Fibroblast of gingiva (primary cell): ENCODE results near the gene C4BPA.

ENCODE experiments used
- DNase-seq: peaks from one replicate; pipeline ENCODE4 v3.0.0-alpha.2; 2011; ENCODE audit warnings: low read depth

Gene C4BPA

DNA sequence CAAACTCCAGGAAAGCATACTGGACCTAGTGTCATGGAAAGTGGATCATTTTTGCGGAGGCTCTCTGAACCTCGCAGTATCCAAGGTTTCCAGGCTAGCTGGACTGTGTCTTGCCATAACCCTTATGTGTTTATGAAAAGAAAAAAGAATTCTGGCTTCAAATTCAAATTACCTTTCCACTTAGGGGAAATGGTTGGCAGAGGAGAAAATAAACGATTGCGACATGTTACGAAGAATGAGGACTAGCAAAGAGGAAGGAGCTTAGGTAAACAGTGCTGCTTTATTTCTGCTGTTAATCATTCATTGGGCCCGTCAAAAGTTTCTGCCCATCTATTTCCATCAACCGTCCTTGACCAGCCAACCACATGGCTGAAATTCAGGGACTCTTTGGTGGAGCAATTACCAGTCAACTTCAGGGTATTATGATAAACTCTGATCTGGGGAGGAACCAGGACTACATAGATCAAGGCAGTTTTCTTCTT lies at the start of gene C4BPA:
Gene C4BPA (plus strand): TSS at position 342 of the 482 bp plus-strand sequence. CDS start 8,793 bp downstream, outside the sequence.
- DNase-seq, result no peak

DNA sequence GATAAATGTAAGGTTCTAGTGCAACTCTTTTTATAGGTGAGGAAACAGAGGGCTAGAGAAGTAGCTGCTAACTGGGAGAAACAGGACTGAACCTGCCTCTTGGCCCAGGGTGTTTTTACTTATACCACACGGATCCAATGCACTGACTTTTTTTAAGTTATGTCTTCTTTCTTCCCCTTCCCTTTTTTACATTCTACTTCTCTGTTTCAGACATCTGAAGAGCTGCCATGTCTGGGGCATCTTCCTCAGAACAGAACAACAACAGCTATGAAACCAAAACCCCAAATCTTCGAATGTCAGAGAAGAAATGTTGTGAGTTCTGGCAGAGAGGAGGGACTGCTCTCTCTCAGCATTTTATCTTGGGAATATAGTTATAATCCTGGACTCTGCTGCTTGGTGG lies 49.5 kb upstream of the C4BPA start:
- DNase-seq, result no peak

DNA sequence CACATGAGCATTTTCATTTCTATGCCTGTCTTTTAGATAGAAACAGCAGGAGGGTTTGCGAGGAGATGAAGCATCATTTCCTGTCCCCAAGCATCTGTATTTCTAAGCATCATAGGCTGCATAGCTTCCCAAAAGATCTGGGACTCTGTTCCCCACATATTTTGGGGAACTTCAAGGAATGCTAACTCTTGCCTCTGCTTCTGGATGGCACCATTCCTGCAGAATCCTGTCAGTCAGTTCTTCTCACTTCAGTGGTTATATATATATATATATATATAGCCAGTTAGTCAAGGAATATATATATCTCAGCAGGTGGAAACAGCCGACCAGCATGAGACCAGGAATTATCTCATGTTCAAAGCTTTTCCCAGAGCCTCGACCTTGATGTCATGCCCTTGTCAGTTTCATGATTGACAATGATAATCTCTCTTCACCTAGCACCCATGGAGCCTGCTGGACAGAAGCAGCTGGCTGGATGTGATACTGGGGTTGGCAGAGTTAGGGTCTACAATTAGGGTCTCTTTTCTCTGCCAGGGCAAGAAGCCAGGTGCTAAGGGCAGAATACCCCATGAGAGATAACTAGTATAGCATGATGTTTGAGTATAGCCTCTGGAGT lies 48.5 kb upstream of the C4BPA start:
- no peak for DNase-seq

DNA sequence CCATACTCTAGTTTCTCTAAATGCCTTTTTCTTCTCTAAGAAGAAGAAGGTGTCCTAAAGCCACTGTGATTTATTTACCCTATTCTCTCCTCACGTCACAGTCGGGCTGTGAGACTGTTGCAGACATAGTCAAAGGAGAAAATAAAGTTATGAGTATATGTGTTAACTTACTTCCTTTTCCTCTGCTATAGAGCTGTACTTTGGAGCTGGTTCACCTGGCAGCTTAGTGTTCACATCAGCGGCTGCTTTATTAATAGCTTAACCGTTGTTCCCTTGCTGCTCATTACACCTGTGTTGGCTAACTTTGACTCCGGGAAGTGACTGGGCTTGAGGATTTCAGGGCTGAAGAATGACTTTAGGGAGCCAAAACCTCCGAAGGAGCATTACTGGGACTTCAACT lies 47.4 kb upstream of the C4BPA start:
- no peak for DNase-seq

DNA sequence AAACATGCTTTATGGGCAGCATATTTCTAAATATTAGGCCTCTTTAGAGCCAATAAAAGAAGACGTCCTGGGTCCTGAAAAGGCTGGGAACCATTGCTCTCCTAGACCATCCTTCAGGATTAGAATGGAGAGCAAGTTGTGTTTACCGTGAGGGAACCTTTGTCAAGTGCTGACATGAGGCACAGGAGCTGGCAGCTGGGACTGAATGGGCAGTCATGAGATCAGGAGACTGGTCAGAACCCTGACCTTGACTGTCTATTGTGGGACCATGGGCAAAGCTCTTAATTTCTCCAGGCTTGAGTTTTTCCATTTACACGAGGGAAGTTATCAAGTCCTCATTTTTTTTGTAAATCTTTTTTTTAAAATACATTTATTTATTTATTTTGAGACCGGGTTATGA lies 45.8 kb upstream of the C4BPA start:
- no peak for DNase-seq

DNA sequence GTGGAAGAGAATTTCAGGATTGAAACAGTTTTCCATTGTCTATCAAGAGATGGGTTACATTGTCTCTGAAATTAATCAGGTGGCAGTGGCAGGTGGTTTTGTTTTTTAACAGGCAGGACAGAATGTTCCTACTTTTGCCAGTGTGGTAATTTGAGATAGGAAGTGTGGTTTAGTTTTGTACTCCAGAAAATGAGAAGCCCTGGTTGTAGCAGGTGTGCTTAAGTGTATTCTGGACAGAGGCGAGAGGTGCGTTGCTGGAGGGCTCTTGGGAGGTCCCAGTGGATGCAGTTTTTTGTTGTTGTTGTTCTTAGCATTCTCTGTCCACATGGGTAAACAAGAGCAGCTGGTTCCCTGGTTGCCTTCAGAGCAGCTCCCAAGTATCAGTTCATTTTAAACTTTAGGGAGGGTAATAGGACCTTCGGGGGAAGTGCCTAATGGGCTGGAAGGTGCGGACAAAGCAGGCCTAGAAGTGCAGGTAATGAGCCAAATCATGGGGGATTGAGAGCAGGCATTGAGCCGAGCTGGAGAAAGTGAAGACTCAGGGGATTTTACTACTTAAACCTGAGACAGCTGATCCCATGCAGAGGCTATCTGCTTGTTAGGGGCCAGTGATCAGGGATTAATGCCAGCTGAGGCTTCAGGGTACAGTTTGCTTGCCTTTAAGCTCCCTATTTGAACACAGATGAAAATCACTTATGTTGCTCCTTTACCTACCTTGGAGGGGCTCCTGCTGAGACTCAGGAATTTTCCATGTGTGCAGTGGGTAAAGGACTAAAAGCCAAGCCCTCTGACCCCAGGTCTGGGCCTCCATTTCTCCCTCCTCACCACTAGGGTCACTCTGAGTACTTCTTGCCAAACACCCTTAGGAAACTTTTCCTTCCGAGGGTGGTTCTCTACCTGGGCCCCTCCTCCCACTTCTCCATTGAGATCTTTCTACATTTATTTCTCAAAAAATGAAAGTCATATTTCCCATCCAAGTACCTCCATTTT lies 44.9 kb upstream of the C4BPA start:
- no peak for DNase-seq

DNA sequence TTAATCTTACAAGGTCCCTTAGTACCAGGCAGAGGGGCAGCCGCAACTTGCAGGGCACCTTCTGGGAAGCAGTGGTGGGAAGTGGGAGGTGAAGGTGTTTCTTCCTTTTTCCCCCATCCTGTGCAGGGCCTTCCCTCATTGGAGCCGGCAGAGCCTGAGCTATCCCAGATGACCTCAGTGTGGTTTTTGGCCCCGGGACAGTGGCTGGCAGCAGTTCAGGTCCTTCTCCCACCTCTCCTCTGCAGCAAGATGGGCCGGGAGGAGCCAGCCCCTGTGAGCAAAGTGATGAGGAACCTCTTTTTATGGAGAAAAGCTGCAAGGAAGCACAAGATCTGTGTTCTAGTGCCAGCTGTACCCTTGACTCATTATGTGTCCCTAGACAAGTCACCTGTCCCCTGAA lies 44.2 kb upstream of the C4BPA start:
- DNase-seq, result no peak

DNA sequence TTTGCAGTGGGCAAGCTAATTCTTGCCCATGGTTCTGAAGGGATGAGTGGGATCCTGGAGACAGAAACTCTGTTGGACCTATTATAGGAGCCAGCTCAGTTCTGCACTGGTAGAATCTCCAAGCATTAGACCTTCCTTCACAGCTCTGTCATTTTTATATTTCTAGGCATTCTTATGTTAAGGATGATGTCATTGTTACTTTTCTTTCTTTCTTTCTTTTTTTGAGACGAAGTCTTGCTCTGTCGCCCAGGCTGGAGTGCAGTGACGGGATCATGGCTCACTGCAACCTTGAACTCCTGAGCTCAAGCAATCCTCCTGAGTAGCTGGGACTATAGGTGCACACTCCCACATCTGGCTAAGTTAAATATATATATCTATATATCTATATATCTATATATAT lies 43.4 kb upstream of the C4BPA start:
- no peak for DNase-seq

DNA sequence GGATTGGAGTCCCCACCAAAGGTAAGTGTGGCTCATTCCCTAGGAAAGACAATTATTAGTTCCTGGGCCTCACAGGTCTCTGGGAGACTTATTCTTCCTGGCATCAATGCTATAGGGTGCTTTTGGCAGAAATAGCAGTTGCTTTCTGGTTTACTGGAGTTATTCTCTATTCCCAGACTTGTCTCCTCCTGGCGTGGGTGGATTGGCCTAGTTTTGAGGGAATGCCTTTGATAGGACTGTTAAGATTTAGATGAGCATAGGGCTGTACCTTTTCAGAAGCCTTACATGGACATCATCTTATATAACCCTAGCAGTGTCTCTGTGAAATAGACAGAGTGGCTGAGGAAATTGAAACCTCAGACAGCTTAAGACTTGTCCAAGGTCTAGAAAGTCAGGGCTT lies 42.0 kb upstream of the C4BPA start:
- DNase-seq, result no peak

DNA sequence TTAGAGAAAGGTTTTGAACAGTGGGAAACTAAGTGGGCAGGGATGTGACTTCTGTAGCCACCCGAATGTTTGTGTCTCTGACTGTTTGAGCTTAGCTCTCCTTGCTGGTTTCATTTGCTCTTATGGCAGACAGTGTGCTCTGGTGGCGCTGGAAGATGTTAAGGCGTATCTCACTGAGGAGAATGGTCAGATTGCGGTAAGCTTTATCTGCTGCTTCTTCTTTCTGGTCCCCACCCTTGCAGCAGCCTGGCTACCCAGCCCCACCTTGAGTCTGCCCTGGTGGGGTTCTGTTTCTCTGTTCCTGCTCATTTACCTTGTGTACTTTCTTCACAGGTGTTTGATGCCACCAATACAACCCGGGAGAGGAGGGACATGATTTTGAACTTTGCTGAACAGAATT lies 41.0 kb upstream of the C4BPA start:
- DNase-seq, result no peak

DNA sequence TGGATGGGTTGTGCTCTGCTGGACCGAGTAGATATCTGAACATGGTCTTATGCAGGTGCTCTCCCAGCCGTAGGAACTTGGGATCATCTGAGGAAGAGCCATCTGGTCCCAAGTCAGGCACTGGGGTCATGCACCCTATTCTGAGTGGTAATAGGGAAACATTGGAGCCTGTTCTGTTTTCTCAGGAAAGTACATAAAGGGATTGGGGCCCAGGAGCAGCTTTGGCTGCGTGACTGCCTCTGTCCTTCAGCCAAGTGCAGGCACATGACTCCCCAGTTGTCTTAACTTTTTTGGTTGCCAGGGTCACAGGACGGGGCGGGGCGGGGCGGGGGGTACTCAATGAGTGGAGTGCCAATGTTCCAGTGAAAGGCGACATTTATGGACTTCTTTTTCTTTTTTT lies 39.5 kb upstream of the C4BPA start:
- DNase-seq, result no peak

DNA sequence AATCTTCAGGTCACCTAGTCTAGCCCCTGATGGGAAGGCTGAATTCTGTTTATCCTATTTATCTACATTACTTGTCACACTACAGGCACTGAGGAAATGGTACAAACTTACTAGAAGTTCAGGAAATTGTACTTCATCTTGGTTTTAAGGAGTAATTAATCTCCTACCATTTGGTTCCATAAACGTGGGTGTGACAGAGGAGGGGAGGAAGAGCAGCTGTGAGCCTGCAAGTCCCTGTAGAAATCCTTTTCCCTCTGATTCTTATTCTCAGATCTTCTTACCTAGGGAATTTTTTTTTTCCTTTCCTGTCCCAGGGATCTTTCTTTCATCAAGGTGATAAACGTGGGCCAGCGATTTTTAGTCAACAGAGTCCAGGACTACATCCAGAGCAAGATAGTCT lies 36.8 kb upstream of the C4BPA start:
- DNase-seq, result no peak

DNA sequence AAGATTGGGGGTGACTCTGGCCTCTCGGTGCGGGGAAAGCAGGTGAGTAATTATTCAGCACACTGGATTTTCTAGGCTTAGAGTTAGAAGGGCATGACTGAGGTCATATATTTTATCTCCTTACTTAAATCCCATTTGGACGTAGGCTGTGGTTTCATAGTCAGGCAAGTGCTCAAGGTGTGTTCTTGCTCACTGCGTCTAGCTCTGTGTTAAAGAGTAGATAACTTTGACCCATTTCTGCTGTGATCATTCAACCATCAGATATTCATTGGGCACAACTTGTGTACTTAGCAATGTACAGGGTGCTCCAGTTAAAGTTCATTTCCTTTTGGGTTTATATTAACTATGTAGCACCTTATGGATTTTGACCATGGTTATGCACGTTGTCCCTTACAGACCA lies 36.4 kb upstream of the C4BPA start:
- DNase-seq, result no peak

DNA sequence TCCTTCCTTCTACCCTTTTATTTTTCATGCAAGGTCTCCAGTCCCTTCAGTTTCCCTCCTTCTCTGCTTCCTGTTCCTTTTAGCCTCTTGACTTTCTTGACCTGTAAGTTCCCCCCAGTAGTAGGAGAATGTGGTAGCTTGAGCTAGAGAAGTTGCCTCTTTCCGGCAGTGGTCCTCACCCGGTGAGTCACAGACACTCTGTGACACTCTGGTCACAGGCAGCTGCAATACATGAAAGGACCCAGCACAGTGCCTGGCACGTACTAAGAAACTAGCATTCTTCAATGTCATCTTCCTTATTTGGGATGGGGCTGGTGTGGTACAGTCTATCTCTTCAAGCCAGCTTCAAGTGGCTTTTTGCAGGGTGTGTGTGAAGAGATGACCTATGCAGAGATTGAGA lies 35.0 kb upstream of the C4BPA start:
- DNase-seq, result no peak

DNA sequence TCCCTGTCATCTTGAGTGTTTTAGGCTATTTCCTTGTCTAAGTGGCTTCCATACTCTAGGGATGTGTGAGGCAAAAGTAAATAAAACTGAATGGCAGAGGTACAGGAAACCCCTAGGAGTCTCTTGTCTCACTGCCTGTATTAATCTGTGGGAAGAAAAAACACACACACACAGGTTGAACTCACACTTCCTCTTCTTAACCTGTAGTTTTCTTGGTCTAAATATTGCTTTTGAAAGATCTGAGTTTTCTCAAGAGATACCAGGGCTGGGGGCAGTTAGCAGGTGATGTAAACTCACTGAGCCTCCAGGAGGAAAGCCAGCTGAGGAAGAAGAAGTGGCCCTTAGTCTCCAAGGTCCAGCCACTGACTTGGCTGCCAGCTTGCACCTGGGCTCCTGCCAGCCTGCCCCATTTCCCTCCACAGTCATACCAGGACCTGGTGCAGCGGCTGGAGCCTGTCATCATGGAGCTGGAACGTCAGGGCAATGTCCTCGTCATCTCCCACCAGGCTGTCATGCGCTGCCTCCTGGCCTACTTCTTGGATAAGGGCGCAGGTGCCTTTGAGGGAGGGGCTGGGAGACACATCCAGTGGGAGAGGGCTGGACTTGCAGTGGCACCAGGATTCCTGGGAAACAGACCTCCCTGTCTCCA lies 34.1 kb upstream of the C4BPA start:
- DNase-seq, result no peak

DNA sequence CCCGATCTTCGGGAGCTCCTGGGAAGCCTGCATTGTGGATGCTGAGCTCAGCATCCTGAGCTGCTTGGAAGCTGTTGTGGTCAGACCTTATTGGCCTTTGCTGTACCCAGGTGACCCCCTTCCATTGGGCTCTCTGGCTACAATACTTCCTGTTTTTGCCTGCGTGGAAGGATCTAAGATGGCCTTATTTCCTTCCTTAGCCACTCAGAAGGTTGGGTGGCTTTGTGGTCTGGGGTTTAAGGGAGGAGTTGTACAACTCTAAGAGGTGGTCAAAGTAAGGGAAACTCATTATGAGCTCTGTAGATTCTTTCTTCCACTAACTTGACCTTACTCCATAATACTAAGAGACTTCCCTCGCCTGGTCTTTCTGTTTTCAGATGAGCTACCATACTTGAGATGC lies 33.2 kb upstream of the C4BPA start:
- DNase-seq, result no peak

DNA sequence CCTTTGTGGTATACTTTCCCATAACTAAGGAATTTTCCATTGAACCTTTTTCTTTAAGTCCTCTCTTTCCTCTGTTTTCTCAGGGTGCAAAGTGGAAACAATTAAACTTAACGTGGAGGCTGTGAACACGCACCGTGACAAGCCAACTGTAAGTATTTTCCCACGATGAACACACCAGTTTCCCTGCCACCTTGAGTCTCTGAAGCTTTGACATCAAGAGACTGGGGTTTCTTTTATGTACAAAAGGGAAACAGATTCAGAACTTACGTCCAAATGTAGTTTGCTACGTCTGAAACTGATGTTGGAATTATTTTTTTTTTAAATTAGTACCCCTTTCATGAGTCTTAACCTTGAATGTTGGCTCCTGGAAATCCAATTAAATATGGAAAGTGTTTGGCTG lies 32.6 kb upstream of the C4BPA start:
- DNase-seq, result no peak

DNA sequence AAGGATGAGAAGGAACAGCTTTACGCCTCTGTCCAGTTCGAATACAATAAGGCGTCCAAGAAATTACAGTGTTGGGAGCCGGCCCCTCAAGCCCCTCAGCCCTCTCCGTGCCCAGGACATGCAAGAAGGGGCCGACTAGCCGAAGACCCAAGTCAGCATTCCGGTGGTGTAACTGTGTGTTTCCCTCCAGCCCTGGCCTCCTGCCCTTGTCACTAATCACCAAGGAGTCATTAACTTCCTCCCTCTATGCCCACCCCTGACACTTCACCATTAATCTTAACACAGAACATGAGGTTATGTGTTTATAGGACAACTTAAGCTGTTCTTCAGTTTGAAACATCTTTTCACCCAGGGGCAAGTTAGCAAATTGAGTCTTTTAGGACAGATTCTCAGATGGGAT lies 31.8 kb upstream of the C4BPA start:
- DNase-seq, result no peak

DNA sequence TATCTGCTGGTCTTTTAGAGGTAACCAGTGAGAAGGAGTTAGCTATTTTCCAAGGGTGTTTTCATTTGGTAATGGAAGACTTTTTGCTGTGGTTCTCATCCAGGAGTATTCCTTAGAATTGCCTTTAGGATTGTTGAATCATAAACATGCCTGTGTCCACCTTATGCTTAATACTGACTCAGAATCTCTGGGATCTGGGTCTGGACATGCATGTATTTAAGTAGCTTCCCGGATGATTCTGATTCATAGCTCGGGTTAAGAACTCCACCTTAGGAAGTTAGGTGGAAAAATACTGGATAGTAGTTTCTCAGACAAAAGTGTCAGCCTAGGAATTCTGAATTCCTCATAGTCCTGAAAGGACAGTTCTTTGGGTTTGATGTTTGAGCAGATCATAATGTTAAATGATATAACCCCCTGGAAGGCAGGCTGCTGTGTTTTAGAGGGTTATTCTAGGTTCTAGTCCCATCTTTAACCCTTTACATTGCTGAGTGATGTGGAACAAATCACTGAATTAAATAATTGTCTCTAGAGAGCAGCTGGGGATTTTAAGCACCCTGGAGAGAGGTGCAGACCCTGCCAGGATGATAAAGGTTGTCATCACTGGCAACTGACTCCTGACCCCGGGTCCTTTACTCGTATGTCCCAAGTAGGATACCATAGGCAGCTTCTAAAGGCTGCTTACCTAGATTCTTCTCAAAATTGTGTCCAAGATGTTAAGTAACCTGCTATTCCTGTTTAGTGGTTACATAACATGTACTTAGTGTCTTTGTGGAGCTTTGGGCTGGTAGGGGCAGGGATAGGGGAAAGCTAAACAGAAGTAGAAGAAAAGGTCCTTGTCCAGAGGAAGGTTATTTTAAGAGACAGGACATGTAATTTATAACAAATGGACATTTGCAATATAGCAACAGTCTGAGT lies 29.9 kb upstream of the C4BPA start:
- no peak for DNase-seq

DNA sequence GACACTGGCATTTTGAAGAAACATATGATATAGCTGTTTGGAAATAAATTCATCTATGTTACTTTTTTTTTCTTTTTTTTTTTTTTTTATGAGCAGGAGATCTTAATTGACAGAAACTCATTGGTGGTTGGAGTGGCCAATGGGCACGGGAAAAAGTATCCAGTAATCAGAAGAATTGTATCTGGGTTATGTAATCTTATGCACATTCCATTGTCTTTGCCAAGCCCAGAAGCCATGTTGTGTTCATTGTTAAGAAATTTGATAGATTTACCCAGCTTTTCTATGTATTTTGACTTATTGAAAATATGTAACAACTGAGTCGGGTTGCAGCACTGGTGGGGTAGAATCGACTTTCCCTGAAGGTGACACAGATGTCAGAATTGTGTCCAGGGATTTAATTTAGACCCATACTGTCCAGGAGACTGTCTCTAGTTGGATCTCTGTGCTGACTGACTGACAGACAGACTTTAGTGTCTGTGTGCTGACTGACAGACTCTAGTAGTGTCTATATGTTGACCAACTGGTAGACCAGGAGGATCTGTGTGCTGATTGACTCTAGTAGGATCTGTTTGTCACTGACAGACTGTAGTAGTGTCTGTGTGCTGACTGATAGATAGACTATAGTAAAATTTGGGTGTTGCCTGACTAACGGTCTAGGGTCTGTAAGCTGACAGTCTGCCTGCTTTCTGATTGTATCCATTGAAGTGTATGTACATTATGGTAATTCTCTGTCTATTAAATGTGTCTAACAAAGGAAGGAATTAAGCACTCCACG lies 27.7 kb upstream of the C4BPA start:
- DNase-seq, result no peak

DNA sequence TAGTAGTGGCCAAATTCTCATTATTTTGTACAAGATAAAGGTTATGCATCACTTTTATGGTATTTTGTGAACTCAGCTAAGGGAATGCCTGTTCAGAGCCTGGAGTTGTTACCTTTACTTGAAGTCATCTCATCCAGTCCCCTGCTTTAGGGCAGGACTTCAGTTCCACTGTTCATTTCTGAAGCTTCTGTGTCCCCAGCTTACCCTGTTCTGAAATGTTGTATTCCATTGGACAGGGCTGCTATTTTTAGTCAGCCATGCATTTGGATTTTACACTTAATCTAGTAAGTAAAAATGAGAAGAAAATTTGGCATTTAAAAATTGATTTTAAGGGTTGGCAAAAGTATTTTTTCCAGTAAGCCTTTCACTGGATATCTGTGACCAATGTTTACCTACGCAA lies 27.0 kb upstream of the C4BPA start:
- no peak for DNase-seq
